NCI-H146 (cell line): ENCODE data around the gene COL6A2.
"Not testable (repeated sequence)": the region's sequence is repeated elsewhere in the genome, so short reads cannot be mapped to it uniquely, and the experiment has no call there.

Source experiments
- DNase-seq: peaks from one replicate; lab custom pipeline; 2025; lab: John Stamatoyannopoulos, UW

COL6A2 gene

GRCh38 chr21:46176443-46177129 is 78.7 kb downstream of the COL6A2 start:
- not testable (repeated sequence) for DNase-seq

GRCh38 chr21:46178961-46179360 is 81.0 kb downstream of the COL6A2 start:
- no peak for DNase-seq
